ENCODE results near the gene RPLP2.
A peak's percentile ranks its signal among the peaks of the same experiment; 100 is the strongest.

GRCh38 chr11:833114-833791 is 23.5 kb downstream of the RPLP2 start:
- TF ChIP-seq, protein P1, sequence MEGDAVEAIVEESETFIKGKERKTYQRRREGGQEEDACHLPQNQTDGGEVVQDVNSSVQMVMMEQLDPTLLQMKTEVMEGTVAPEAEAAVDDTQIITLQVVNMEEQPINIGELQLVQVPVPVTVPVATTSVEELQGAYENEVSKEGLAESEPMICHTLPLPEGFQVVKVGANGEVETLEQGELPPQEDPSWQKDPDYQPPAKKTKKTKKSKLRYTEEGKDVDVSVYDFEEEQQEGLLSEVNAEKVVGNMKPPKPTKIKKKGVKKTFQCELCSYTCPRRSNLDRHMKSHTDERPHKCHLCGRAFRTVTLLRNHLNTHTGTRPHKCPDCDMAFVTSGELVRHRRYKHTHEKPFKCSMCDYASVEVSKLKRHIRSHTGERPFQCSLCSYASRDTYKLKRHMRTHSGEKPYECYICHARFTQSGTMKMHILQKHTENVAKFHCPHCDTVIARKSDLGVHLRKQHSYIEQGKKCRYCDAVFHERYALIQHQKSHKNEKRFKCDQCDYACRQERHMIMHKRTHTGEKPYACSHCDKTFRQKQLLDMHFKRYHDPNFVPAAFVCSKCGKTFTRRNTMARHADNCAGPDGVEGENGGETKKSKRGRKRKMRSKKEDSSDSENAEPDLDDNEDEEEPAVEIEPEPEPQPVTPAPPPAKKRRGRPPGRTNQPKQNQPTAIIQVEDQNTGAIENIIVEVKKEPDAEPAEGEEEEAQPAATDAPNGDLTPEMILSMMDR (IDR thresholded peaks at IDR 0.05): peak; percentile 11
- no peak for TF ChIP-seq EZH2 (IDR thresholded peaks at IDR 0.05; ENCODE audit: borderline replicate concordance, insufficient read depth, low read depth, low read length, poor library complexity, severe bottlenecking)
